H1 (cell line): ENCODE data around the gene SCAMP4. TPM values are rescaled to one million over a fixed set of nuclear protein-coding genes. Genes with fewer than 3 reads are reported as not detected.

Experiments
- CTCF ChIA-PET: fragments of 300-600 bp; sonication (Branson Sonifier 250); formaldehyde crosslinking; loops from one replicate; lab custom pipeline; 2021; ENCODE audit not compliant: partially characterized antibody; lab: Charles Lee
- POLR2A ChIA-PET: fragments of 300-600 bp; sonication (Branson Sonifier 250); formaldehyde crosslinking; loops from one replicate; lab custom pipeline; 2021; ENCODE audit warnings: inconsistent platforms; ENCODE audit not compliant: partially characterized antibody; lab: Charles Lee
- DNase-seq, 2 experiments: peaks; one replicate each; pipeline versions ENCODE4 v3.0.0 to v3.0.0-alpha.2; 2010 to 2022; ENCODE audit warnings: low spot score in 2 of 2, low read depth in 1 of 2, mixed read lengths in 1 of 2
- FAIRE-seq: peaks from 2 replicates; lab custom pipeline; 2011; peaks lifted over from hg19 to GRCh38; lab: Jason Lieb, UNC
- H2AFZ ChIP-seq: 2 replicates; pipeline ENCODE4 v1.8.1; 2012; ENCODE audit warnings: low read length, inconsistent platforms
- H2AK5ac ChIP-seq: 2 replicates; pipeline ENCODE4 v1.6.1; 2013; ENCODE audit warnings: low read depth, low read length
- H2BK120ac ChIP-seq: replicated peaks from 2 replicates; pipeline ENCODE3; 2013; ENCODE audit warnings: low read depth, low read length, inconsistent platforms
- H2BK12ac ChIP-seq: 2 replicates; pipeline ENCODE4 v1.6.1; 2013; ENCODE audit warnings: low read depth, low read length
- H2BK15ac ChIP-seq: 2 replicates; pipeline ENCODE4 v1.6.1; 2013; ENCODE audit warnings: low read length
- H2BK20ac ChIP-seq: 2 replicates; pipeline ENCODE4 v1.6.1; 2013; ENCODE audit warnings: low read length
- H2BK5ac ChIP-seq: 2 replicates; pipeline ENCODE4 v1.6.1; 2013; ENCODE audit warnings: low read depth, low read length
- H3K14ac ChIP-seq: 2 replicates; pipeline ENCODE4 v1.6.1; 2013; ENCODE audit warnings: inconsistent platforms; ENCODE audit not compliant: insufficient read length
- H3K18ac ChIP-seq: 2 replicates; pipeline ENCODE4 v1.6.1; 2013; ENCODE audit warnings: low read length; ENCODE audit errors: extremely low read depth
- H3K23ac ChIP-seq: 2 replicates; pipeline ENCODE4 v1.6.1; 2013; ENCODE audit warnings: inconsistent platforms; ENCODE audit not compliant: insufficient read length
- H3K23me2 ChIP-seq: 2 replicates; pipeline ENCODE4 v1.6.1; 2013; ENCODE audit warnings: low read depth, low read length
- H3K27ac ChIP-seq: 2 replicates; pipeline ENCODE4 v1.6.1; 2011; ENCODE audit warnings: low read depth, low read length, inconsistent platforms
- H3K27me3 ChIP-seq, 4 experiments: replicated peaks in 1 of 4; 1 replicate in 1 of 4; 2 replicates in 3 of 4; pipeline versions ENCODE4 v1.6.1 to v1.8.1; 2011 to 2013; ENCODE audit warnings: low read length in 3 of 4, mild to moderate bottlenecking in 3 of 4, inconsistent platforms in 2 of 4, mixed read lengths in 2 of 4, moderate library complexity in 1 of 4; ENCODE audit not compliant: control insufficient read depth in 3 of 4, insufficient read depth in 3 of 4; ENCODE audit errors: extremely low read depth in 1 of 4
- H3K36me3 ChIP-seq, 4 experiments: 2 replicates each; pipeline versions ENCODE4 v1.6.1 to v1.8.1; 2011 to 2013; ENCODE audit warnings: mild to moderate bottlenecking in 4 of 4, low read length in 3 of 4, moderate library complexity in 2 of 4, control low read depth in 1 of 4, inconsistent platforms in 1 of 4; ENCODE audit not compliant: insufficient read depth in 4 of 4, control insufficient read depth in 2 of 4
- H3K4ac ChIP-seq: replicated peaks from 2 replicates; pipeline ENCODE3; 2013; ENCODE audit warnings: low read length, low read depth, mixed read lengths, inconsistent platforms; ENCODE audit not compliant: insufficient read length
- H3K4me1 ChIP-seq, 4 experiments: replicated peaks in 1 of 4; 1 replicate in 1 of 4; 2 replicates in 3 of 4; pipeline versions ENCODE4 v1.6.1 to v1.8.1; 2011 to 2013; ENCODE audit warnings: low read length in 3 of 4, inconsistent platforms in 2 of 4, mixed read lengths in 1 of 4; ENCODE audit not compliant: insufficient read depth in 4 of 4, control insufficient read depth in 3 of 4
- H3K4me2 ChIP-seq, 2 experiments: 2 replicates each; pipeline versions ENCODE4 v1.6.1 to v1.8.1; 2011 to 2013; ENCODE audit warnings: low read depth in 2 of 2, low read length in 2 of 2, control low read depth in 1 of 2, inconsistent platforms in 1 of 2, mild to moderate bottlenecking in 1 of 2; ENCODE audit not compliant: insufficient read depth in 1 of 2
- H3K4me3 ChIP-seq, 4 experiments: fragments of 200-600, 300-600 bp in 1 of 4; sonication (generic), shearing (Covaris generic), sonication (Bioruptor Twin) in 1 of 4; 2 replicates each; pipeline versions ENCODE4 v1.5.1 to v1.8.1; 2011 to 2016; ENCODE audit warnings: low read length in 4 of 4, low read depth in 3 of 4, control low read depth in 2 of 4, inconsistent platforms in 2 of 4, mild to moderate bottlenecking in 2 of 4, mixed read lengths in 1 of 4, moderate library complexity in 1 of 4; ENCODE audit not compliant: insufficient read depth in 2 of 4; ENCODE audit errors: extremely low read depth in 1 of 4
- H3K56ac ChIP-seq: replicated peaks from 2 replicates; pipeline ENCODE3; 2013; ENCODE audit warnings: low read depth, mild to moderate bottlenecking, mixed read lengths, low read length, inconsistent platforms; ENCODE audit not compliant: insufficient read length
- H3K79me1 ChIP-seq: 2 replicates; pipeline ENCODE4 v1.6.1; 2013; ENCODE audit warnings: low read depth, low read length, control low read depth
- H3K79me2 ChIP-seq, 2 experiments: 2 replicates each; pipeline versions ENCODE4 v1.6.1 to v1.8.1; 2012 to 2013; ENCODE audit warnings: low read length in 2 of 2, mild to moderate bottlenecking in 2 of 2, inconsistent platforms in 1 of 2; ENCODE audit not compliant: insufficient read depth in 2 of 2, control insufficient read depth in 1 of 2
- H3K9ac ChIP-seq, 4 experiments: replicated peaks in 1 of 4; 1 replicate in 1 of 4; 2 replicates in 3 of 4; pipeline versions ENCODE4 v1.6.1 to v1.8.1; 2011 to 2013; ENCODE audit warnings: low read depth in 3 of 4, low read length in 3 of 4, control low read depth in 2 of 4, mild to moderate bottlenecking in 2 of 4, moderate library complexity in 2 of 4, inconsistent platforms in 1 of 4; ENCODE audit errors: extremely low read depth in 1 of 4
- H3K9me3 ChIP-seq, 2 experiments: 2 replicates each; pipeline versions ENCODE4 v1.6.1 to v1.8.1; 2012 to 2013; ENCODE audit warnings: mild to moderate bottlenecking in 2 of 2, moderate library complexity in 2 of 2, control low read depth in 1 of 2, inconsistent platforms in 1 of 2, low read depth in 1 of 2, low read length in 1 of 2, mixed read lengths in 1 of 2; ENCODE audit not compliant: insufficient read depth in 2 of 2
- H4K20me1 ChIP-seq, 2 experiments: replicated peaks in 1 of 2; 2 replicates each; pipeline versions ENCODE3 to v1.8.1; 2011 to 2013; ENCODE audit warnings: inconsistent platforms in 2 of 2, low read length in 2 of 2, mild to moderate bottlenecking in 1 of 2; ENCODE audit not compliant: insufficient read depth in 2 of 2, control insufficient read depth in 1 of 2
- H4K5ac ChIP-seq: 2 replicates; pipeline ENCODE4 v1.6.1; 2013; ENCODE audit warnings: low read length, low read depth, mixed read lengths, inconsistent platforms; ENCODE audit not compliant: insufficient read length
- H4K8ac ChIP-seq: 2 replicates; pipeline ENCODE4 v1.8.0; 2013; ENCODE audit warnings: mild to moderate bottlenecking, moderate library complexity, low read length, inconsistent platforms; ENCODE audit not compliant: insufficient read depth; ENCODE audit errors: extremely low read depth
- H4K91ac ChIP-seq: replicated peaks from 2 replicates; pipeline ENCODE3; 2013; ENCODE audit warnings: low read length, mixed read lengths, inconsistent platforms; ENCODE audit not compliant: insufficient read length
- CBX5 ChIP-seq: fragments of 300-800, 300-1000 bp; sonication (generic); IDR thresholded peaks from 2 replicates; pipeline ENCODE4 v1.7.1; 2016; ENCODE audit warnings: antibody characterized with exemption, low read length, low read depth
- RFX5 ChIP-seq: IDR thresholded peaks from 2 replicates; pipeline ENCODE4 v1.6.1; 2011; ENCODE audit warnings: low read depth, low read length, improper control_type of control experiment, borderline replicate concordance
- SUZ12 ChIP-seq: fragments of 200-600 bp; sonication (generic); IDR thresholded peaks from 2 replicates; pipeline ENCODE4 v1.6.1; 2012; ENCODE audit warnings: mild to moderate bottlenecking, inconsistent platforms, low read length, moderate library complexity, mixed read lengths
- TAF1 ChIP-seq: IDR thresholded peaks from 2 replicates; pipeline ENCODE4 v1.6.1; 2011; ENCODE audit warnings: mild to moderate bottlenecking, low read depth, low read length
- WGBS, 2 experiments: shearing (Covaris generic) in 1 of 2; methylation state at CpG; one replicate each; pipeline versions ENCODE4 v1.1.6 to v1.1.7; 2013 to 2015; ENCODE audit warnings: low lambda C conversion rate in 2 of 2, mixed read lengths in 2 of 2, inconsistent platforms in 1 of 2, low coverage in 1 of 2, missing lambda C conversion rate in 1 of 2; ENCODE audit not compliant: insufficient replicate concordance in 2 of 2, insufficient coverage in 1 of 2, insufficient read length in 1 of 2; ENCODE audit errors: extremely low coverage in 1 of 2, missing lambda C conversion rate in 1 of 2; 5-methylcytosine and 5-hydroxymethylcytosine counted together
- polyA plus RNA-seq, 7 experiments: library from polyadenylated mRNA; depleted of rRNA in 3 of 7; stranded (reverse) in 5 of 7; unstranded in 2 of 7; fragments of >200 nt in 5 of 7; fragments of 200-250 nt in 2 of 7; gene quantifications; 1 replicate in 5 of 7; 2 replicates in 1 of 7; 4 replicates in 1 of 7; pipeline versions ENCODE4 v1.2.1 to v1.2.3, GENCODE V29; 2011 to 2013; ENCODE audit warnings: missing spikeins in 2 of 7, mixed read lengths in 2 of 7
- total RNA-seq: library from RNA; stranded (reverse); fragmentation: NEBNext Ultra II Directional; extraction: Animal tissue kit (Norgen Biotek cat#: 25700); gene quantifications from 2 replicates; pipeline ENCODE4 v1.2.1, GENCODE V29; 2021
- TF ChIP-seq, protein P1 (sequence below): IDR thresholded peaks from 2 replicates; pipeline ENCODE4 v1.6.1; 2012; ENCODE audit warnings: inconsistent platforms

Gene SCAMP4
- total and polyA plus RNA-seq, 2 of the 8 experiments (the other 6 are each of a cell fraction or from before 2014, with no cell fraction given), result 17.1 to 61.4 TPM

DNA sequence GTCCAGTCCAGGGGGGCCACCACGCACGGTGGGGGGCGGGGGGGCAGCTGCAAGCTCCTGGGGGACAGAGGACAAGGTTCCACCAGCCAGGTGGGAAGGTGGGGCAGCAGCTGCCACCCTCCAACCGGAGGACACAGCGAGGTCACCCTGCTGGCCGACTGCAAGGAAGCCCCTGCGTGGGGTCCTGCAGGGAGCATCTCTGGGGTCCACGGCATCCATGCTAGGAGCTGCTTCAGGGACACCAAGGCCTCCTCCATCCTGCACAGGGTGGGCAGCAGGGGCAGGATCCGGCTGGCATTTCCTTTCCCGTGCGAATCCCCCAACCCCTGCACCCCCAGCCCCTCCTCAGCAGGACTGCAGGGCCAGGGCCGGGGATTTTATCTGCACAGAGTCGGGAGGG, 33.6 kb upstream of the SCAMP4 start:
- CTCF ChIA-PET, result interaction anchor here (0.5 kb wide), 1 partner anchor 32 kb away, joined by 3 read pairs; no protein-coding TSS in a partner anchor
- Histone ChIP-seq H2BK5ac (no peak overlapping the region), H2BK12ac (no peak overlapping the region), H3K27me3 (no peaks in the 10 kb centered on the region), H3K9me3 (no peaks in the 10 kb centered on the region), H4K8ac (no peak overlapping the region), H2AK5ac (no peak overlapping the region), H3K23ac (no peak overlapping the region), H2BK120ac (no peak overlapping the region), H3K14ac (no peak overlapping the region), H3K9ac (no peak overlapping the region), H3K27ac (no peak overlapping the region), H2BK20ac (no peak overlapping the region), H2AFZ (no peak overlapping the region), H3K56ac (no peak overlapping the region), H2BK15ac (no peak overlapping the region), H3K4ac (no peak overlapping the region), H4K5ac (no peak overlapping the region), H4K91ac (no peak overlapping the region), H3K36me3 (no peaks in the 10 kb centered on the region), H3K4me3 (no peak overlapping the region), H3K79me2 (peaks cover 0 to 33% of the 10 kb centered on the region in 2 experiments; a peak in 3 of 4 replicates), H3K4me1 (peaks cover 0 to 7% (median 2%) of the 10 kb centered on the region in 4 experiments; a peak in 5 of 7 replicates), H3K18ac (no peak overlapping the region), H3K23me2 (peaks cover 11% of the 10 kb centered on the region), H3K79me1 (peaks cover 4% of the 10 kb centered on the region), H4K20me1 (peaks cover 2 to 9% of the 10 kb centered on the region in 2 experiments), H3K4me2 (no peak overlapping the region)
- 87% methylated on average over 3 of the region's 13 CpGs; no CpG with 5 or more reads in 1 of the 2 experiments for whole genome bisulfite sequencing, 2 experiments
- DNase-seq, result no peak
- POLR2A ChIA-PET, result interaction anchor here (1.0 to 1.2 kb wide), 2 partner anchors 33 to 35 kb away, joined by 3 read pairs; no protein-coding TSS in a partner anchor
- no peak for FAIRE-seq
- TF ChIP-seq, protein P1, sequence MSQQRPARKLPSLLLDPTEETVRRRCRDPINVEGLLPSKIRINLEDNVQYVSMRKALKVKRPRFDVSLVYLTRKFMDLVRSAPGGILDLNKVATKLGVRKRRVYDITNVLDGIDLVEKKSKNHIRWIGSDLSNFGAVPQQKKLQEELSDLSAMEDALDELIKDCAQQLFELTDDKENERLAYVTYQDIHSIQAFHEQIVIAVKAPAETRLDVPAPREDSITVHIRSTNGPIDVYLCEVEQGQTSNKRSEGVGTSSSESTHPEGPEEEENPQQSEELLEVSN, result no peak
- TF ChIP-seq TAF1 (no peak), RFX5 (no peak), CBX5 (no peak), SUZ12 (no peak)
